ENCODE measurements around the gene SMIM36.
"Not testable (repeated sequence)": the region's sequence is repeated elsewhere in the genome, so short reads cannot be mapped to it uniquely, and the experiment has no call there.

Gene SMIM36

DNA sequence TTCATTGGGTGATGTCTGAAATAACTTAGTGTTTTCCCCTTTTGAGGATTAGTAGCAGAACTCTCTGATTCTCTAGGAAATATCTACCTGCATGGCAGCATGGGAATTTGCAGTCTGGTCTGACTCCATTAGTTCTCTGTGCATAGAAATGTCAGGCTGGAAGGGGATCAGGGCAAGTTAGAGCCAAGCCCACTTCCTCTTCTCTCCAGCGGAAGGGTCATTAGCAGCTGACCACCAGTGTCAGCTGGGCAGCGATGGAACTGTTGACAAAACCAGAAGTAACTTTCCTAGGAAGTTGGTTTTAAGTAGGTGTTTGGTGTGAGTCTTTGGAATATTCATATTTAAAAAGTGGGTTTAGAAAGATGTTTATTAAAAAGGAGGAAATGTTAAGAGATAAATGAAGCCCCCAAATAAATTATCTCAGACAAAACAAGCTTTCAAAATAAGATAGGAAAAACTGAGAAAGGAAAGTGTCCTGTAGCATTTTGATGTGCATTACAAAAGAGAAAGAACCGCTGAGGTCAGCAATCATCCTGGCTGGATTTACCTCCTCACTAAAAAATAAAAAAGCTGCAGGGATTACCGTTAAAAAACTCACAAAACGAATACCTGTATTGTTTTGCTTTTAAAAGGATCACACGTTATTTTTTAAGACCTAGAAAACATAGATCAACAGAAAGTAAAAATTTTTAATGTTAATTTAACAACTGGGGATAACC is 57.3 kb downstream of the SMIM36 start:
- DNase-seq, result no peak

GRCh38 chr17:55452139-55452790 is 59.0 kb downstream of the SMIM36 start:
- no peak for DNase-seq

DNA sequence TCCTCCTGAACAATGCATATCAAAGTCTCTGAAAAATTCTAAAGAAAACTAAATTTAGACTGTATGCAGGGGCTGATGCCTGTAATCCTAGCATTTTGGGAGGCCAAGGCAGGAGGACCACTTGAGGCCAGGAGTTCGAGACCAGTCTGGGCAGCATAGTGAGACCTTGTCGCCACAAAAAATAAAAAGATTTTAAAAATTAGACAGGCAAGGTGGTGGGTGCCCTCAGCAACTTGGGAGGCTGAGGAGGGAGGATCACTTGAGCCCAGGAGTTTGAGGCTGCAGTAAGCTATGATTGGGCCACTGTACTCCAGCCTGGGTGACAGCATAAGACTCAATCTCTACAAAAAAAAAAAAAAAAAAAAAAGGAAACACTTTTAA is 59.5 kb downstream of the SMIM36 start:
- DNase-seq, result no peak

- no peak for DNase-seq
Measured at GRCh38 chr17:55451203-55451641, 60.0 kb downstream of the SMIM36 start.

- DNase-seq, result no peak
Measured at GRCh38 chr17:55450232-55450825, 60.9 kb downstream of the SMIM36 start.

- no peak for DNase-seq
Measured at GRCh38 chr17:55448681-55449080, 62.6 kb downstream of the SMIM36 start.

DNA sequence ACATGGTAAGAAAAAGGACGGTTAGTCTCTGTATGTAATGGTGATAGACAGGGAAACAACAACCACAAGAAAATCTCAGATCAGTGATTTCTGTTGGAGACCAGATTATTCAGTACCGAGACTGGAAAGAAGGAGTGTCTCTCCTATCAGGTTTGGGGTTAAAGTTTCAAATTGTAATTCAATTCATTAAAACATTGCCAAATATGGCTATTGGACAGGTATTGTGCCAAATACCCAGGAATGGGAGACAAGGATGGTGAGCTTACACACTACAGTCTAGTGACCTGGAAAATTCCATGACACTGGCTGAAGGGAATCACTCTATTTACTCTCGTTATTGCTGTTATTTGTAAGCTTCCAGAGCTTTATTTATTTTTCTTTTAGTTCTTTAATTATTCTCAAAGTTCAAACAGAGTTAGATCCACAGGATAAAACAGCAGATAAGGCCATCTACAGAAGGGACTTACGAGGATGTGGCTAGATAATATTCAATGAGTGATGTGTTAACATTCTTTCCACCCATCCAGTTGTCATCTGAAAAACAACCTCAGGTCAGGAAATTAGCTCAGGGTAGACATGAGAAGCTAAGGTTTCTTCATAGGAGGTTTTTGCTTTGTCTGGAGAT is 64.6 kb downstream of the SMIM36 start:
- DNase-seq, result no peak

GRCh38 chr17:55446004-55446403 is 65.2 kb downstream of the SMIM36 start:
- not testable (repeated sequence) for DNase-seq

DNA sequence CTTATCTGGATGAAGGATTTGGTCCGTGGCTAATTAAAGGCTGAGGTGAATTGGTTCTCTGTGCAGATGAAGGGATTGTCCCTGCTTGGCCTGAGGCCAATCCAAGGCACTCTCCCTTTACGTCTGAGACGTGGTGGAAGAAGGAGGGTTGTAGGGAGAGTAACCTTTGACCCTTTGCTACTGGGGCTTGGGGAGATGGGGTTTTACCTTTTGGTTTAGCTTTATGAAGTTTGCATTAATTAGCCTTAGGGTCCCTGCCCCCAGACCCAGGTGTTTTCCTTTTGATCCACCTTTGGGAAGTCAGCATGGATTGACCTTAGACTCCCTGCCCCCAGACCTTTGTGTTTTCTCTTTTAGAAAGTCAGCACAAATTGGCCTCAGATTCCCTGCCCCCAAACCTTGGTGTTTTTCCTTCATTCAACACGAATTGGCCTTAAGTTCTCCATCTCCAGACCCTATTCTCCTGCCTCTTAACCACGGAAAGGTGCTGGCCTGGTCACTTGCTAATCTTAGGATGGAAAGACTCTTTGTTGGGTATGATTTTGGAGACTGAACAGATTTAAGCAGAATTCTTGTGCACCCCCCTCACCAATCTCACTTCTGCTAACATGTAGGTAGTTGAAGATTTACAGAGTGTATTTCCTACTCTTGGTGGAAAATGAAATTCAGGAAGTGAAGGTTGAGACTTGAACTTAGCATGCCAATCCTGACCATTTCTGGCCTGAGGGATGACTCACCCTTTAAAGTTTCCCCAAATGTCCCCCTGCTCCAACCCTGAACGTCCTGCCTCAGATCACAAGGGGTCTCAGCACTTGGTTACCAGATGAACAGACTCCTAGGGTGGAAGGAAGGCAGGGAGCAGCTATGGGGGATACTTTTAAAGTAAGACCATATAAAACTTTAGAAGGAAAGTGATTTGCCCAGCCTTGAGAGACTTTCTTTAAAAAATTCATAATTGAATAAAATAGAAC is 66.5 kb downstream of the SMIM36 start:
- DNase-seq, result no peak

- no peak for DNase-seq
Measured at GRCh38 chr17:55443904-55444303, 67.3 kb downstream of the SMIM36 start.

DNA sequence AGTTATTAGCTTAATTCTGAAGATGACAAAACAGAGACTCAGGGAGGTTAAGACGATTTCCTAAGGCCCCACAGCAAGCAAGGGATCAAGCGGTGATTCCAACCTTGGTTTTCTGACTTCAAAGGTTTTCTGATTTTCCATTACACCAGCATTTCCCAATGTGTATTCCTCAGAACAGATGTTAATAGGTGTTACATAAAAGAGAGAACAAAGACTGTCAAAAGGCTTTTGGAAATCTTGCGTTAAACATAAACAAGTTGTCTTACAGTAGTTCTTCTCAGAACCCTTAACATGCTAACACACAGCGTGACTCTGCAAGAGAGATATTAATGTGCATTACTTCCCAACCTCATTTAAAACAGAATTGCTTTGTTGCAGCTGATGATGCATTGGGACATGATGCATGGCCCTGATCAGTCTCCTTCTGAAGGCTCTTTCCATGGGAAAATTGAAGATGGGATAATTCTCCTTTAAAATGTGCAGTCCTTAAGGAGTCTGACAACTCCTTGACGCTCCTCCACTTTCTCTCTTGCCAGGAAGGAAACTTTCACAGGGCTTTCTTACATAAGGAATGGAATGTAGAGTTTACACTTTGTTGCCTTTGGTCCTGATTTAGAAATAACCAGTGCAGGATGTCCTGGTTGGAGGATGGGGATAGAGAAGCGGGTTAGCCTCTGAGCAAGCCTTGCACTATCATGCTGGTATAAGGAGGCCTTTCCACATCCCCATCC is 68.1 kb downstream of the SMIM36 start:
- DNase-seq, result no peak

GRCh38 chr17:55442462-55442861 is 68.8 kb downstream of the SMIM36 start:
- no peak for DNase-seq

- DNase-seq, result no peak
Measured at GRCh38 chr17:55441544-55441943, 69.7 kb downstream of the SMIM36 start.

DNA sequence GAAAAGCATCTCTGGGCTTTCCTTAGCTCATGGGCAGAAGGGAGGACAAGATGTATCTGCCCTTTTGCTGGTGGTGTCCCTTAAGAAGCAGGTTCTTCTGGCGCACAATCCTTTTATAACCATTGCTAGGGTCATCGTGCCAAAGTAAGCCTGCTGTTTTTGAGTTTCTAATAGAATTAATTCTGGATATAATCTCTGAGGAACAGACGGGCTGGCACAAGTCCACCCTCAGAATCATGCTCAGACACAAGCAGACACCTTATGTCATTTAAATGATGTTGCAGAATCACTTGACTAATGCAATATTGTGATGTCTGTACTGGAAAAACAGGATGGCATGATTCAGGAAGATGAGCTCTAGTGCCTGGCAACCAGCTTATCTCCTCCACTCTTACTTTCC is 70.9 kb downstream of the SMIM36 start:
- DNase-seq, result no peak

DNA sequence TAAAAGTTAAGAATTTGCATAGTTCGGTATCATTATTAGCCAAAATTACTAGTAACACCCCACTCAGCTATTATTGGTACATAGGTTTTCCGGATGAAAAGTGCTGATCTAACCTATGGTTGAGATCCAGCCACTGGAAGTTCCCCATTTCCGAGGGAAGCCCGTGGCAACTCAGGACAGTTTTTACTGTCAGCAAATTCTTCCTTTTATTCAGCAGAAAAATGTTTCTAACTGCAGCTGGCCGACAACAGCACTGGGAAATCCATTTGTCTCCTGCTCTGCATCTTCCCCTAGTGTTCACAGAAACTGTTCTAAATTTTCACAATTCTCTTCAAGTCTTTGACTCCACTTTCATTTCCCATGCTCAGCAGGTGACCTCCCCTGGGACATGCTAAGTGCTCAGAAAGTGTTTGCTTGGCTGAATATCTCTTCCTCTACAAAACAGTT is 74.1 kb downstream of the SMIM36 start:
- DNase-seq, result no peak

- DNase-seq, result no peak
Measured at GRCh38 chr17:55436224-55437158, 74.8 kb downstream of the SMIM36 start.

DNA sequence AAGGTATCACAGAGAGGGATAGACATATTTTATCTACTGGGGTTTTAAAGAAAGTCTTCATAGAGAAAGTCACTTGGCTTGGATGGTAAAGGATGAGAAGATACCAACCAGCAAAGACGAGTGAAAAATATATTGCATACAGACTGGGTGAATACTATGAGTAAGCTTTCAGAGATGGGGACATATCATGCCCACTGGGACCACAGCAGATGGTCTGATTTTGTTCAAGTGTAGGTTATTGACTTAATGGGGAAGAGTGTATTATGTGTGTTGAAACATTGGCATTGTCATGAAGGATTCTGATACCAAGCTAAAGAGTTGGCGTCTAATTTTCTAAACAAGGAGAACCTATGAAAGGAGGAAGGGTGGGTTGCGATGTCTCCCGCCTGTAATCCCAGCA is 75.8 kb downstream of the SMIM36 start:
- DNase-seq, result no peak

GRCh38 chr17:55434721-55435120 is 76.5 kb downstream of the SMIM36 start:
- no peak for DNase-seq

DNA sequence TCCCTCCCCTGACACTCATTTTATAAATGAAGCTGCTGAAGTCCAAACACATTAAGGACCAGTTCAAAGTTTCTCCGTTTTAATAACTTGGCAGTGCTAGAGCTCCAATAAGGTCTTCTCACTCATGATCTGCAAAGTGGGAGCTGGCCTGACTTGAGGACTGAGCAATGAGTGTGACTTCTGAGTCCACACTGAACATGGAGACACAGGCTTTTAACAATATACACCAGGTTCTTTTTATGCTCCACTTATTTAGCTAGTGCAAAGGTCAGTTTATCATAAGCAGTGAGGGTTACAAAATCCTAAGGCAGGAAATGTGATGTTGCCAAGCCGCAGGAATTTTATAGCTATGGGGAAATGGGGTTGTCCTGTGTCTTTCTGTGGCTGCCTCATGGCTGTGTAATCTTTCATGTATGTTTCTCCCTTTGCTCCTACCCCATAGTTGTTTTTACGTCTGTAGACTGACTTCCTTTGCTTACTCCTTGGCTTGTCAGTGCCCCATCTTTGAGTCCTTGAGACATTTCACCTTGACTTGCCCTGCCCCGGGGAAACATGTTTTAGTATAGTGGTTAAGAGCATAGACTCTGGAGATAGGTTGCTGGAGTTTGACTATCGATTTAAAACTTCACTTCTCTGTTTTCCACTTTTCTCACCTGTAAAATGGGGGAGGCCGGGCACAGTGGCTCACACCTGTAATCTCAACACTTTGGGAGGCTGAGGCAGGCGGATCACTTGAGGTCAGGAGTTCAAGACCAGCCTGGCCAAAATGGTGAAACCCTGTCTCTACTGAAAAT is 77.4 kb downstream of the SMIM36 start:
- no peak for DNase-seq
